ENCODE data around the gene SREBF2. TPM values are rescaled to one million over a fixed set of nuclear protein-coding genes. Genes with fewer than 3 reads are reported as not detected.

SREBF2 gene
- total and polyA plus RNA-seq, 9 of the 15 experiments (the other 6 are each of a cell fraction or from before 2014, with no cell fraction given) = 1.1 to 84.2 (median 26.9) TPM

DNA sequence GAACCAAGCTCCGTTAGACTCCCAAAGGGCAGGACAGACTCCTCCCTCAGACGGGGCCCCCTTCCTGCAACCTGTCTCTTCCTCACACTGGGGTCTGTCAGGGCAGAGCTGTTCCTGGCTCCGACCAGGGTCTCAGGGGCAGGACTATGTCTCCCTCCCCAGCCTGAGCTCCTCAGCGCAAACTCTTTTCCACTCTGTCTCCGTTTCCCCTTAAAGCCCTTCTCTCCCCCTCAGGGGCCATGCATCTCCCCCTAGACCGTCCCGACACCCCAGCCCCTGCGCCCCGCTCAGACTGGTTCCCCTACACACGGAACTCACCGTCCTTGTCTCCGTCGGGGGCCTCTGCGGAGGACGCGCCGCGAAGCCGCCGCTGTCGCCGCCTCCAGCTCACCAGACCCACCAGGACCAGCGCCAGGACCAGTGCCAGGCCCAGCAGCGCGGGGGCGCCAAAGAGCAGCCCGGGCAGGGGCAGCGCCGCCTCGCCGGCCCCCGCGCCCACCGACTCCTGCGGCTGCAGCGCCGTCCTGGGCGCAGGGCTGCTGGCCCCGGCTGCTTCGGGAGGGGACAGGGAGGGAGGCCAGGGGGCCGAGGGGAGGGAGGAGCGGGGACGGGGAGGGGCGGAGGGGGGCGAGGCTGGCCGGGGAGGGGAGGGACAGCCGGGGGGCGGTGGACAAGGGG lies 93.0 kb downstream of the SREBF2 start (continued):
- TF ChIP-seq, protein P1, sequence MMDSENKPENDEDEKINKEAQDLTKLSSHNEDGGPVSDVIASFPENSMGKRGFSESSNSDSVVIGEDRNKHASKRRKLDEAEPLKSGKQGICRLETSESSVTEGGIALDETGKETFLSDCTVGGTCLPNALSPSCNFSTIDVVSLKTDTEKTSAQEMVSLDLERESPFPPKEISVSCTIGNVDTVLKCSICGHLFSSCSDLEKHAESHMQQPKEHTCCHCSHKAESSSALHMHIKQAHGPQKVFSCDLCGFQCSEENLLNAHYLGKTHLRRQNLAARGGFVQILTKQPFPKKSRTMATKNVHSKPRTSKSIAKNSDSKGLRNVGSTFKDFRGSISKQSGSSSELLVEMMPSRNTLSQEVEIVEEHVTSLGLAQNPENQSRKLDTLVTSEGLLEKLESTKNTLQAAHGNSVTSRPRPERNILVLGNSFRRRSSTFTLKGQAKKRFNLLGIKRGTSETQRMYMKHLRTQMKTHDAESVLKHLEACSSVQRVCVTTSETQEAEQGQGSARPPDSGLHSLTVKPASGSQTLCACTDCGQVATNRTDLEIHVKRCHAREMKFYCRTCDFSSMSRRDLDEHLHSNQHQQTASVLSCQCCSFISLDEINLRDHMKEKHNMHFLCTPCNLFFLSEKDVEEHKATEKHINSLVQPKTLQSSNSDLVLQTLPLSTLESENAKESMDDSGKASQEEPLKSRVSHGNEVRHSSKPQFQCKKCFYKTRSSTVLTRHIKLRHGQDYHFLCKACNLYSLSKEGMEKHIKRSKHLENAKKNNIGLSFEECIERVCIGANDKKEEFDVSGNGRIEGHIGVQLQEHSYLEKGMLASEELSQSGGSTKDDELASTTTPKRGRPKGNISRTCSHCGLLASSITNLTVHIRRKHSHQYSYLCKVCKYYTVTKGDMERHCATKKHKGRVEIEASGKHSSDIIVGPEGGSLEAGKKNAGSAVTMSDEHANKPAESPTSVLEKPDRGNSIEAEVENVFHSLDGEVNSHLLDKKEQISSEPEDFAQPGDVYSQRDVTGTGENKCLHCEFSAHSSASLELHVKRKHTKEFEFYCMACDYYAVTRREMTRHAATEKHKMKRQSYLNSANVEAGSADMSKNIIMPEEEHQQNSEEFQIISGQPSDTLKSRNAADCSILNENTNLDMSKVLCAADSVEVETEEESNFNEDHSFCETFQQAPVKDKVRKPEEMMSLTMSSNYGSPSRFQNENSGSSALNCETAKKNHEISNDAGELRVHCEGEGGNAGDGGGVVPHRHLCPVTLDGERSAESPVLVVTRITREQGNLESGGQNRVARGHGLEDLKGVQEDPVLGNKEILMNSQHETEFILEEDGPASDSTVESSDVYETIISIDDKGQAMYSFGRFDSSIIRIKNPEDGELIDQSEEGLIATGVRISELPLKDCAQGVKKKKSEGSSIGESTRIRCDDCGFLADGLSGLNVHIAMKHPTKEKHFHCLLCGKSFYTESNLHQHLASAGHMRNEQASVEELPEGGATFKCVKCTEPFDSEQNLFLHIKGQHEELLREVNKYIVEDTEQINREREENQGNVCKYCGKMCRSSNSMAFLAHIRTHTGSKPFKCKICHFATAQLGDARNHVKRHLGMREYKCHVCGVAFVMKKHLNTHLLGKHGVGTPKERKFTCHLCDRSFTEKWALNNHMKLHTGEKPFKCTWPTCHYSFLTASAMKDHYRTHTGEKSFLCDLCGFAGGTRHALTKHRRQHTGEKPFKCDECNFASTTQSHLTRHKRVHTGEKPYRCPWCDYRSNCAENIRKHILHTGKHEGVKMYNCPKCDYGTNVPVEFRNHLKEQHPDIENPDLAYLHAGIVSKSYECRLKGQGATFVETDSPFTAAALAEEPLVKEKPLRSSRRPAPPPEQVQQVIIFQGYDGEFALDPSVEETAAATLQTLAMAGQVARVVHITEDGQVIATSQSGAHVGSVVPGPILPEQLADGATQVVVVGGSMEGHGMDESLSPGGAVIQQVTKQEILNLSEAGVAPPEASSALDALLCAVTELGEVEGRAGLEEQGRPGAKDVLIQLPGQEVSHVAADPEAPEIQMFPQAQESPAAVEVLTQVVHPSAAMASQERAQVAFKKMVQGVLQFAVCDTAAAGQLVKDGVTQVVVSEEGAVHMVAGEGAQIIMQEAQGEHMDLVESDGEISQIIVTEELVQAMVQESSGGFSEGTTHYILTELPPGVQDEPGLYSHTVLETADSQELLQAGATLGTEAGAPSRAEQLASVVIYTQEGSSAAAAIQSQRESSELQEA (IDR thresholded peaks at IDR 0.05; ENCODE audit: low read depth) = no peak
- TF ChIP-seq SMARCB1 (IDR thresholded peaks at IDR 0.05; ENCODE audit: insufficient read length, low read depth) (no peak), RFX1 (IDR thresholded peaks at IDR 0.05) (no peak), BRCA1 (IDR thresholded peaks at IDR 0.05) (no peak), BRCA1 (CRISPR knock-in tag; IDR thresholded peaks at IDR 0.05) (no peak), MLLT1 (IDR thresholded peaks at IDR 0.05) (no peak), RBBP5 (IDR thresholded peaks at IDR 0.05; ENCODE audit: borderline replicate concordance, insufficient read depth, low read length, poor library complexity, severe bottlenecking) (no peak), ZNF76 (CRISPR knock-in tag; IDR thresholded peaks at IDR 0.05; ENCODE audit: borderline replicate concordance) (no peak), NELFE (IDR thresholded peaks at IDR 0.05; ENCODE audit: insufficient read depth, insufficient read length) (no peak), CBFA2T2 (conservative IDR thresholded peaks at IDR 0.05) (no peak), NR1H2 (CRISPR knock-in tag; IDR thresholded peaks at IDR 0.05) (no peak), ZNF436 (CRISPR knock-in tag; IDR thresholded peaks at IDR 0.05) (no peak), SNIP1 (IDR thresholded peaks at IDR 0.05; ENCODE audit: low read depth) (no peak), MAFK (IDR thresholded peaks at IDR 0.05; ENCODE audit: low read length) (no peak), ADNP (tag; IDR thresholded peaks at IDR 0.05) (no peak), ZFPM2 (CRISPR knock-in tag; IDR thresholded peaks at IDR 0.05) (no peak)
- TF ChIP-seq, protein P2, sequence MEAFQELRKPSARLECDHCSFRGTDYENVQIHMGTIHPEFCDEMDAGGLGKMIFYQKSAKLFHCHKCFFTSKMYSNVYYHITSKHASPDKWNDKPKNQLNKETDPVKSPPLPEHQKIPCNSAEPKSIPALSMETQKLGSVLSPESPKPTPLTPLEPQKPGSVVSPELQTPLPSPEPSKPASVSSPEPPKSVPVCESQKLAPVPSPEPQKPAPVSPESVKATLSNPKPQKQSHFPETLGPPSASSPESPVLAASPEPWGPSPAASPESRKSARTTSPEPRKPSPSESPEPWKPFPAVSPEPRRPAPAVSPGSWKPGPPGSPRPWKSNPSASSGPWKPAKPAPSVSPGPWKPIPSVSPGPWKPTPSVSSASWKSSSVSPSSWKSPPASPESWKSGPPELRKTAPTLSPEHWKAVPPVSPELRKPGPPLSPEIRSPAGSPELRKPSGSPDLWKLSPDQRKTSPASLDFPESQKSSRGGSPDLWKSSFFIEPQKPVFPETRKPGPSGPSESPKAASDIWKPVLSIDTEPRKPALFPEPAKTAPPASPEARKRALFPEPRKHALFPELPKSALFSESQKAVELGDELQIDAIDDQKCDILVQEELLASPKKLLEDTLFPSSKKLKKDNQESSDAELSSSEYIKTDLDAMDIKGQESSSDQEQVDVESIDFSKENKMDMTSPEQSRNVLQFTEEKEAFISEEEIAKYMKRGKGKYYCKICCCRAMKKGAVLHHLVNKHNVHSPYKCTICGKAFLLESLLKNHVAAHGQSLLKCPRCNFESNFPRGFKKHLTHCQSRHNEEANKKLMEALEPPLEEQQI (IDR thresholded peaks at IDR 0.05) = no peak
